ENCODE measurements around the gene MPP7.

The MPP7 gene

DNA sequence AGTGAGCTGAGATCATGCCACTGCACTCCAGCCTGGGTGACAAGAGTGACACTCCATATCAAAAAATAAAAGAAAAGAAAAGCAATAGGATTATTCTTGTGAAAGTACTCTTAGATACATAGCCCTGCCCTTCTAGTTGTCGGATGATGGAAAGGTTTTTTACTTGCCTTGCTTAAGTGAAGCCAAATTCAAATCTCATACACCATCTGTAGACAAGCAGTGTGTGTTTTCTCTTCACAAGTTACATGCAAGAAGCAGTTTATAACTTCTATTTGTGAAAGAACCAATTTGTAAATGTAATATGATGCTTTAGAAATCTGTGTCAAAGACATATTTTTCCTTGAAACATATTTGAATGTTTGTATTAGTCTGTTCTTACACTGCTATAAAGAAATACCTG lies 15.8 kb upstream of the MPP7 start:
- DNase-seq (ENCODE audit: low read depth): no peak

DNA sequence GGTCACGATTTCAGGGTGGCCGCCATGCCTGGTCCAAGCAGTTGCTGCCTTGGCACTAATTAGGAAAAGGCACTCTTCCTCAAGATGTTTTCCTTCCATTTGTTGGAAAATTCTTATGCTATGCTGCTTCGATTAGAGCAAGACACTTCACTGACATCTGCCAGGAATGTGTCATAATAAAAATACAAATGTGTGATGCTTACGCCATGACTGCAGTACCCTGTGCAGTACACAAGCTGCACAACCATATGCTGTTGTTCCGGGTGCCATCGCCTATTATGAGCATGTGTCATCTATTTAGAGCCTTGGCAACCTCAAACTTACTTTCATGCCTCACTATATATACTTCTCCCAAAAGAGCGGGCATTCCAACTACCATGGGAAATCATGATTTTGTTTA lies 14.9 kb upstream of the MPP7 start:
- TF ChIP-seq, protein P1, sequence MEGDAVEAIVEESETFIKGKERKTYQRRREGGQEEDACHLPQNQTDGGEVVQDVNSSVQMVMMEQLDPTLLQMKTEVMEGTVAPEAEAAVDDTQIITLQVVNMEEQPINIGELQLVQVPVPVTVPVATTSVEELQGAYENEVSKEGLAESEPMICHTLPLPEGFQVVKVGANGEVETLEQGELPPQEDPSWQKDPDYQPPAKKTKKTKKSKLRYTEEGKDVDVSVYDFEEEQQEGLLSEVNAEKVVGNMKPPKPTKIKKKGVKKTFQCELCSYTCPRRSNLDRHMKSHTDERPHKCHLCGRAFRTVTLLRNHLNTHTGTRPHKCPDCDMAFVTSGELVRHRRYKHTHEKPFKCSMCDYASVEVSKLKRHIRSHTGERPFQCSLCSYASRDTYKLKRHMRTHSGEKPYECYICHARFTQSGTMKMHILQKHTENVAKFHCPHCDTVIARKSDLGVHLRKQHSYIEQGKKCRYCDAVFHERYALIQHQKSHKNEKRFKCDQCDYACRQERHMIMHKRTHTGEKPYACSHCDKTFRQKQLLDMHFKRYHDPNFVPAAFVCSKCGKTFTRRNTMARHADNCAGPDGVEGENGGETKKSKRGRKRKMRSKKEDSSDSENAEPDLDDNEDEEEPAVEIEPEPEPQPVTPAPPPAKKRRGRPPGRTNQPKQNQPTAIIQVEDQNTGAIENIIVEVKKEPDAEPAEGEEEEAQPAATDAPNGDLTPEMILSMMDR (IDR thresholded peaks at IDR 0.05; ENCODE audit: control insufficient read depth, insufficient read depth, low read depth, low read length, missing control alignments): no peak
- H3K4me3 ChIP-seq (ENCODE audit: control insufficient read depth, low read depth, low read length): no peak overlapping the region
- DNase-seq (ENCODE audit: low read depth): no peak

More for the DNA sequence above, 15.8 kb upstream of the MPP7 start:
- TF ChIP-seq, protein P1 (IDR thresholded peaks at IDR 0.05; ENCODE audit: control insufficient read depth, insufficient read depth, low read depth, low read length, missing control alignments): no peak
- H3K4me3 ChIP-seq (ENCODE audit: control insufficient read depth, low read depth, low read length): no peak overlapping the region

DNA sequence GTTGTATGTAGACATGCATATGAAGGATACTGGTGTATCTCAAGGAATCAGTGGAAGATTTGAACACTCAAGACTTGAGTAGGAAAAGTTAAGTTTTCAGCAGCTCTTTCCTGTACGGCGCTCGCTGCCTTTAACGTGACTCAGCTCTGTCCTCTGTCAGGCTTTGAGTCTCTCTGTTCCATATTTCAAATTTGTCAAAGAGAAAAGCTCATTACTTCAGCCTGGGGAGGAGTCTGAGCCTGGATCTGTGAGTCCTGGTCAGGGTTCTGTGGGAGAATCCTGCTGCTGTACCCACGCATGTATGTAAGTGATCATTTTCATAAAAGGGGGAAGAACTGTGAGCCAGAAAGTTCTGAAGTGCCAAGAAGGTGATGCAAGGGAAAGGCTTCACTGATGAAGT lies 13.8 kb upstream of the MPP7 start:
- DNase-seq (ENCODE audit: low read depth): no peak
- TF ChIP-seq, protein P1 (IDR thresholded peaks at IDR 0.05; ENCODE audit: control insufficient read depth, insufficient read depth, low read depth, low read length, missing control alignments): no peak

DNA sequence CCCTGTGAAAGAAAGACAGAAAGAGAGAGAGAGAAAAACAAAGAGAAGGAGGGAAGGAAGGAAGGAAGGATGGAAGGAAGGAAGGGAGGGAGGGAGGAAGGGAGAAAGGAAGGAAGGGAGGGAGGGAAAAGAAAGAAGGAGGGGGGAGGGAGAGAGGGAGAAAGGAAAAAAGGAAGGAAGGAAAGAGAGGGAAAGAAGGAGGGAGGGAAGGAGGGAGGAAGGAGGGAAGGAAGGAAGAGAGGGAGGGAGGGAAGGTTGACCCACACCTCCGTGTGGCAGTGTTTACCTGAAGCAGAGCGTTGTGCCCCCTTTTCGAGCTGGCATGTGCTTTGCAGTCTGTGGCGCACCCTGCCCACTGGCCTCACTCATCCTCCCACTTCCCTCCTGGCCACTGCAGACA lies 12.3 kb upstream of the MPP7 start:
- TF ChIP-seq, protein P1 (IDR thresholded peaks at IDR 0.05; ENCODE audit: control insufficient read depth, insufficient read depth, low read depth, low read length, missing control alignments): no peak
- no peak for DNase-seq (ENCODE audit: low read depth)
- H3K4me3 ChIP-seq (ENCODE audit: control insufficient read depth, low read depth, low read length): no peak overlapping the region

More for the DNA sequence above, 13.8 kb upstream of the MPP7 start:
- H3K4me3 ChIP-seq (ENCODE audit: control insufficient read depth, low read depth, low read length): no peak overlapping the region

DNA sequence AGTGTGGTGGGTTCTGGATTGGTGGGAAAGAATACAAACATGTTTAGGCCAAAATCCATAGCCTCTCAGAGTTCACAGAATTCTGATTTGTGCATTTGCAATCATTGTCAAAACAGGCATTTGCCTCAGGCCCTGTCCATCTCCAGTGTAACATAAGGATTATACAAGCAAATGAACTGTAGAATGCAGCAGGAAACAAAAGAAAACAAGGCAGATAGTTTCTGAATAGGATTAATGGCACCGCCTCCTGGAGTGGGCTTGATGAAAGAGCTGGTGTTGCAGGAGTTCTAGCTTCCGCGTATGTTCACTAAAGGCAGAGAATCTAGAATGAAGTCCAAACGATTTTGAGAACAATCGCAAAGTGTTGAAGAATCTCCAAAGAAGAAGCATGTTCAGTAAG lies 11.3 kb upstream of the MPP7 start:
- no peak for DNase-seq (ENCODE audit: low read depth)
- H3K4me3 ChIP-seq (ENCODE audit: control insufficient read depth, low read depth, low read length): no peak overlapping the region
- TF ChIP-seq, protein P1 (IDR thresholded peaks at IDR 0.05; ENCODE audit: control insufficient read depth, insufficient read depth, low read depth, low read length, missing control alignments): no peak

DNA sequence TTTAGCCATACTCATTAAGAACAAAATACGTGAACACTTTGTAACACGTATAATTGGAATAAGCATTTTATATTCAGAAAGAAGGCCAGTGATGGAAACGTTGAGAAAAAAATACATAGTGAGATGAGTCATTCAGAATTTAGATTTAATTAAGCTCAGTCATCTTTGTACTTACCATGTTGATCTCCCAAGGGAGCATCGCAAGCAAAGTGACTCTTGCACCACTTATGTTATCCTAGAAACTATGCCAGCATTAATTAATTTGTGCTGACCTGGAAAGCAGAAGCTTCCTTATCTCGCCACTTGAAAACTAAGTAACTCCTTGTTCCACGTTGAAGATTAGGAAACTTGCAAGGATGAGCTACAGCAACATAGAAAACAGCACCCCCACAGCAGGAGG lies 9.7 kb upstream of the MPP7 start:
- no peak for DNase-seq (ENCODE audit: low read depth)
- TF ChIP-seq, protein P1 (IDR thresholded peaks at IDR 0.05; ENCODE audit: control insufficient read depth, insufficient read depth, low read depth, low read length, missing control alignments): no peak
- no peak overlapping the region for H3K4me3 ChIP-seq (ENCODE audit: control insufficient read depth, low read depth, low read length)

DNA sequence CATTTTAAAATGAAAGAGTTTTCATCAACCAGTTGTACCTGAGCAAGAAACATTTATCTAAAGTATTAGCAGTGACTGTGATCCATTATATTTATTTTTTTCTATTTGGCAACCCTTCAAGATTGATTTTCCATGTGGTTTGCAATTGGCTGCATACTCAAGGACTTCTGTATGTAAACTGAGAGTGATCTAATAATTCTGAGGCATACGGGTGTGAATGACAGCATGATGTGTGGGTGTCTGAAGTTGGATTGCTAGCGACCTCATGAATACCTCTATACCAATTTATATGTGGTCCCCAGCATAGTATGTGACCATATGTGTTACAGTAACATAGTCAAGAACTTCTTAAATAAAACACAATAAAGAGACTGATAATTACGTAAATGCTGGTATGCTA lies 8.2 kb upstream of the MPP7 start:
- no peak overlapping the region for H3K4me3 ChIP-seq (ENCODE audit: control insufficient read depth, low read depth, low read length)
- TF ChIP-seq, protein P1 (IDR thresholded peaks at IDR 0.05; ENCODE audit: control insufficient read depth, insufficient read depth, low read depth, low read length, missing control alignments): no peak
- DNase-seq (ENCODE audit: low read depth): no peak

Measured in AG09309 (cell line).